NCI-H2227 treated with DMSO at 0.1 percent for 48 hours (cell line): ENCODE results near the gene ANKRD33B.
"Not testable (repeated sequence)": the region's sequence is repeated elsewhere in the genome, so short reads cannot be mapped to it uniquely, and the experiment has no call there.

Experiments
- DNase-seq: peaks from one replicate; lab custom pipeline; 2025; lab: John Stamatoyannopoulos, UW

Gene ANKRD33B

DNA sequence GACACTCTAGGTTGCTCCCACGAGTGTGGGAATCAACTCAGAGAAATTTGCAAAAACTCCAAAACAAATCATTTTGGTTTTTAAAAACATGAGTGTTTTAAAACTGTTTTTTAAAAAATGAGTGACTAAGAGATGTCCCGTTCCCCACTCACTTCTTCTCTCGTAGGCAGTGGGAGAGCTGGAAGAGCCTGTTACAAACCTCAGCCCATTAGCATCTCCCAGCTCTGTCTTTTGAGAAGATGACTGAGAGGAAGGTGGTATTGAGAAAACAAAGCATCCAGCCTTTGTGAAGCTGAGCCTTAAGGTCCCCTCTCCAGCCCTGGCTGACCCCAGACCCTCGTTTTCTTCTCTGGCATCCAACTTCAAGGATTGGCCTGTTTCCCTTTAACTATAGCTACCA lies 4.7 kb upstream of the ANKRD33B start:
- no peak for DNase-seq

DNA sequence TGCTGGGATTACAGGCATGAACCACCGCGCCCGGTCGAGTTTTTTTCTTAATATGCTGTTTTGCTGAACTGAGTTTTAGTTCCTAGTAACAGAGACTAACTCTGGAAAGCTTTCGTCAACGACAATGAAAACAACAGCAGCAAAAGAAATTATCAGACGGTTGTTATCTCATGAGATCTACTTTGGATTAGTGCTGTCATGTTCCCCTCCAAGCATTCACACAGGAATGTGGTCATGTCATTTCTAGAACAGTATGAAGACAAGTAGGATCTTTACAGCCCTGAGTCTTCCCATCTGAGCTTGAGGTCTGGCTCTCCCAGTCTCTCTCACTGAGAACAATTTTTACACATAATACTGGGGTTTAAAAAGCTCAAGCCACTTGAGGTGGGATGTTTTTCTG lies 4.0 kb upstream of the ANKRD33B start:
- DNase-seq, result no peak

- no peak for DNase-seq
Measured at GRCh38 chr5:10562201-10563109, 1.4 kb upstream of the ANKRD33B start.

- no peak for DNase-seq
Measured at GRCh38 chr5:10563110-10563944, 543 bp upstream of the ANKRD33B start.

GRCh38 chr5:10564838-10565784 lies 1.2 kb downstream of the ANKRD33B start:
- no peak for DNase-seq

- DNase-seq, result no peak
Measured at GRCh38 chr5:10565785-10566542, 2.1 kb downstream of the ANKRD33B start.

GRCh38 chr5:10566543-10567068 lies 2.7 kb downstream of the ANKRD33B start:
- no peak for DNase-seq

- no peak for DNase-seq
Measured at GRCh38 chr5:10567121-10567591, 3.3 kb downstream of the ANKRD33B start.

GRCh38 chr5:10567781-10568321 lies 4.0 kb downstream of the ANKRD33B start:
- no peak for DNase-seq

DNA sequence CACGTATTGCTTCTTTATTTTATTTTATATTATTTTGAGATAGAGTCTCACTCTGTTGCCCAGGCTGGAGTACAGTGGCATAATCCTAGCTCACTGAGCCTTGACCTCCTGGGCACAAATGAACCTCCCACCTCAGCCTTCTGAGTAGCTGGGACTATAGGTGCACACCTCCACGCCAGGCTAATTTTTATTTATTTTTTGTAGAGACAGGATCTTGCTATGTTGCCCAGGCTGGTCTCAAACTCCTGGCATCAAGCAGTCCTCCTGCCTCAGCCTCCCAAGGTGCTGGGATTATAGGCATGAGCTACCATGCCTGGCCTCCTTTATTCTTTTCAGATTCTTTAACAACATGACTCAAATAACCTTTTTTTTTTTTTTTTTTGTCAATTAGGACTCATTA lies 6.7 kb downstream of the ANKRD33B start:
- not testable (repeated sequence) for DNase-seq

GRCh38 chr5:10572451-10572850 lies 8.6 kb downstream of the ANKRD33B start:
- DNase-seq, result no peak

- DNase-seq, result no peak
Measured at GRCh38 chr5:10573487-10574145, 9.7 kb downstream of the ANKRD33B start.

- not testable (repeated sequence) for DNase-seq
Measured at GRCh38 chr5:10574879-10575278, 11.0 kb downstream of the ANKRD33B start.

DNA sequence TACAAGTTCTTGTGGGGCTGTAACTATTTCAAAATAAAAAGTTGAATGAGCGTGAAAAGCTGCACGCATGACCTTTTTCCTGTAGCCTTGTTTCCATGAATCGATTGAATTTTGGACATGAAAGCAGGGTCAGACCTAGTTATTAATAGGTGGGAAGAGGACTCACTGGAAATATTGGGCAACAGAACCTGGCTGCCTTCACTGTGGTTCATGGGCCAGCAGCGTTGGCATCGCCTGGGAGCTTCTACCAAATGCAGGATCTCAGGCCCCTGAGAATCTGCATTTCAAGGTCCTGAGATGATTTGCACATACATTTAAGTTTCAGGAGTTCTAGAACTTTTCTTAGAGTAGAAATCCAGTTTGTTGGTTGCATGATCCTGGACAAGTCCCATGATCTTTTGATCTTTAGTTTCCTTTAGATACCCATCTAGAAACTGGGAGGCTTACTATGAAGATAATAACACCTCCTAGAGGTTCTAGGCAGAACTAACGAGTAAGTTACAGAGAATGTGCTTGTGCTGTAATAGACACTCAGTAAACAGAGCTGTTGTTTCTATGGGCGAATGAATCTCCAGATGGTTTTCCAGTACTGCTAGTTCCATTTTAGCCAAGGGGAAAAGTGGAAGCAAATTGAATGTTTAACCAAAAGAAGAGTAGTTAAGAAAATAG lies 12.4 kb downstream of the ANKRD33B start:
- DNase-seq, result no peak

GRCh38 chr5:10576790-10577189 lies 12.9 kb downstream of the ANKRD33B start:
- no peak for DNase-seq

- no peak for DNase-seq
Measured at GRCh38 chr5:10577371-10578292, 13.8 kb downstream of the ANKRD33B start.

DNA sequence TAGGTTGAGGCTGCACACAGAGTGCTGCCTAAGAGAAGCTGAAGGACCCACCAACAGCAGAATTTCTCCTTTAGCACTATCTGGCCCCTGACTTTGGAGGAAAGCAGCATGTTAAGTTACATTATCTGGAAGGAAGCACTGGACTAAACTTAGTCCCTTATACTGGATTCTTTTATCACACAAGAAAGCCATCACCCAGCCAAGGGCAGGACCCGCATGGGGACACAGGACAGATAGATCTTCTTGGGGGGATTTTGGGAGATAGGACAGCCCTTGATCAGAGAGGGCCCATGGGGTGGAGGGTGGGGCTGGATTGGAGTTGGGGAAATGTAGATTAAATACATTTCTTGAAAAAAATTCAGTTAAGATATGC lies 14.4 kb downstream of the ANKRD33B start:
- DNase-seq, result no peak

- no peak for DNase-seq
Measured at GRCh38 chr5:10578869-10579268, 15.0 kb downstream of the ANKRD33B start.
